OCI-LY1 (cell line): ENCODE measurements around the gene STX3.

ENCODE experiments used
- CTCF ChIP-seq: fragments of 200-600 bp; sonication (generic), shearing (Covaris generic); IDR thresholded peaks from 2 replicates; pipeline ENCODE4 v1.5.1; 2017; ENCODE audit warnings: mild to moderate bottlenecking, antibody characterized with exemption, low read length, moderate library complexity, mixed read lengths
- EZH2 ChIP-seq: fragments of 200-600 bp; sonication (generic), shearing (Covaris generic); IDR thresholded peaks from 2 replicates; pipeline ENCODE4 v1.8.0; 2017; ENCODE audit warnings: borderline replicate concordance, mixed run types, mild to moderate bottlenecking, antibody characterized with exemption, low read length, moderate library complexity, mixed read lengths

DNA sequence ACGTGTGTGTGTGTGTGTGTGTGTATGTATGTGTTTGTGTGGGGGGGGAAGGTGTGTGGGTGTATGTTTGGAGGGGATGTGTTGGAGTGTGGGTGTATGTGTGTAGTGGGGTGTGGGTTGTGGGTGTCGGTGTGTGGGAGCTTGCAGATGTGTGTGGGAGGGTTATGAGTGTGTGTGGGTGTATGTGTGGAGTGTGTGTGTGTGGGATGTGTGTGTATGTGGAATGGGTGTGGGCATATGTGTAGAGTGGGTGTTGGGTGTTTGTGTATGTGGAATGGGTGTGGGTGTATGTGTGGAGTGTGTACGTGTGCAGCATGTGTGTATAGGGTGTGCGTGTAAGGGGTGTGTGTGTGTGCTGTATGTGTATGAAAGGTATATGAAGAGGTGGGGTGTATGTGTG is 14.7 kb downstream of the STX3 start:
- TF ChIP-seq CTCF (no peak), EZH2 (no peak)
